ENCODE data around the gene ARX. TPM values are rescaled to one million over a fixed set of nuclear protein-coding genes. Genes with fewer than 3 reads are reported as not detected.

ARX gene
- total RNA-seq, 1 donor from 2014 or later: not detected

GRCh38 chrX:24996096-24996709 lies 19.6 kb downstream of the ARX start:
- no peak for ATAC-seq

DNA sequence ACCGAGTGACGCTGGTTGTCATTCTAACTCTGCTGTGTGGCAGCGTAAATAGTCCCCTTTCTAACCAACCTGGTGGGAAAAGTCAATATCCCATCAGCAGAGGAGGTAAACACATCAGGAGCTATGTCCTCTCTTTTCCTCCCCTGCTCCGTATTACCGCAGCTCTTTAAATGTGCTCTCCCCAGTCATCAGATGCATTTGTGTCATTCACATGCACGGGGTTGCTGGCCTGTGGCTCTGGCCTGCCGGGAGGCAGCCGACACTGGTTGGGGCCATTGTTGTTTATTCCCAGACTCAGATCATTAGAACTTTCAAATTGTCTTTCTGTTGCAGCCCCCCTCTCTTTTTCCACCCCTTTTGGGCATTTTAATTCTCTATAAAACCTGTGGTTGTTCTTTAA lies 21.9 kb downstream of the ARX start:
- ATAC-seq: no peak

GRCh38 chrX:24990535-24990934 lies 25.2 kb downstream of the ARX start:
- no peak for ATAC-seq

DNA sequence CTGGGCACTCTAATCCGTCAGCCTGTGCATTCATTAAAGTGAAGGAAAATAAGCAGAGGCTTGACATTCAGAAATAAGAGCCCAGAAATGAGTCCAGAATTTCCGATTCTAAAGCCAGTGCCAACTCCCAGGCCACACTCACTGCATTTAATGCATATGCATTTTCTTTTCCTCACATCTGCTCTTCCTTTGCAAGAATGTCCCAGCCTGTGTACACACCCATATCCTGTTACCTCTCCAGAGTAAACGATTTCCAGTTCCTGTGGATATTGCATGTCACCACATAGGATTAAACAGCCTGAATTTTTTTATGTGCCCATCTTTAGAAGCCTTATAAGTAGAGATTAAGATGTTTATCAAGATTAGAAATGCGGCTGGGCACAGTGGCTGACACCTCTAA lies 27.5 kb downstream of the ARX start:
- no peak for ATAC-seq

GRCh38 chrX:24987731-24988130 lies 28.0 kb downstream of the ARX start:
- no peak for ATAC-seq

DNA sequence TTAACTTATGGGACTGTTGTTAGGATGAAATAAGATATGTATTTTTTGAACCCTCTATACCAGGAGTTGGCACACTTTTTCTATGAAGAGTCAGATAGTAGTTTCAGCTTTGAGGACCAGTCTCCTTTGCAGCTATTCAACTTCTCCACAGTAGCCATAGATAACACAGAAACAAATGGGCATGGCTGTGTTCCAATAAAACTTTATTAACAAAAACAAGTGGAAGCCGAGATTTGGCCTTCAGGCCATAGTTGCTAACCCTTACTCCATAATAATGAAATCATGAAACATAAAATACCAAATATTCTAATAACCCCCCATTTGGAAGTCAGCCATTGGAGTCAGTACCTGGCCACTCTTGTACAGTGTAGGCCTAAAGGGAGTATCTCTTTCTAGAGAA lies 30.6 kb downstream of the ARX start:
- no peak for ATAC-seq

DNA sequence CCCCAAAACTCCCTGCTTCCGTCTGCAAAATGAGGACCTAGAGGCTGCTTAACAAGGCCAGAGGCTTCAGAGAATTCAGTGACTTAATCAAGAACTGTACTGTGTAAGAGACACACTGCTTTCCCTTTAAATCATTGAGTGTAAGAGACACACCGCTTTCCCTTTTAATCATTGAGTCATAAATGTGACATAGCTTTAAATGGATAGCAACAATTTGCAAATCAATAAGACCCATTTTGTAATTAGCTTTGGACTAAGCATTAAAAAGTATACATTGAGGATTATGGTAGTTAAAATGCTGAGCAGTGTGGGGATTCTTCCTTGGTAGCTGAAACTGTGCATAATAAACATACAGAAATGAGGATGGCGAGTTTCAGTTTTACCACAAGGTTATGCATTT lies 31.8 kb downstream of the ARX start:
- ATAC-seq: no peak

- no peak for ATAC-seq
These were observed 33.3 kb downstream of the ARX start for GRCh38 chrX:24982306-24982965.

DNA sequence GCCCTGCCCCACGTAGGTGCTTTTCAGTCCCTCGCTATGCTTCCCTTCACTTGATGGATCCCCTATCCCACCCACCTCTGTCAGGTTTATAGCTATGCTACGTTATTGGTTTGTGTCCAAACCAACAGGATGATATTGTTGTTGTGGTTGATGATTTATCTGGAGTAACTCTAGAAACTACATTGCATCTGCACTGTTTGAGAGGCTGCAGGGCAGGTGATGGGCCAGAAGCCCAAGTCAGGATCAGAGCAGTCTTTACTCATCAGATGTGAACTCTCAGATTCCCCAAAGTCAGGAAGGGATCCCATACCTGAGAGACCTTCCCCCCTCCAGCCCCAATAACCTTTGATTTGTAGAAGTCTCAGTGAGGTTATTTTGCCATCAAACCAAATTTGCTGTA lies 34.7 kb downstream of the ARX start:
- no peak for ATAC-seq

DNA sequence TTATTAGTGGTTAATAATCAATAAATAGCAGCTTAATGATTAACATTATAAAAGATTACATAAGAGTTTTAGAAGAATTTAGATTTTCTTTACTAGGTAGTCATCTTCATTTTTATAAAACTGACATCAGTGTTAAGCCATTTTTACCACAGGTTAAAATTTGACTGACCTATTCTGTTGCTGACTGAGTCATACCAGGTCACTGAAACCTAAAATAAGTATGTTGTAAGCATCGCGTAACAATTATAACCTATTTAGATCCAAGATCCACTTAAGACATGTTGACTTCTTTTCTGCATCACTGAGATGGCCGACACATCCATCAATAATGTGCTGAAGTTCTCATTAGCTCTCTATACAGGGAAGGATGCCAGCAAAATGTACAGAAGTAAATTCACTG lies 36.7 kb downstream of the ARX start:
- no peak for ATAC-seq

GRCh38 chrX:24969812-24970211 lies 46.0 kb downstream of the ARX start:
- no peak for ATAC-seq

DNA sequence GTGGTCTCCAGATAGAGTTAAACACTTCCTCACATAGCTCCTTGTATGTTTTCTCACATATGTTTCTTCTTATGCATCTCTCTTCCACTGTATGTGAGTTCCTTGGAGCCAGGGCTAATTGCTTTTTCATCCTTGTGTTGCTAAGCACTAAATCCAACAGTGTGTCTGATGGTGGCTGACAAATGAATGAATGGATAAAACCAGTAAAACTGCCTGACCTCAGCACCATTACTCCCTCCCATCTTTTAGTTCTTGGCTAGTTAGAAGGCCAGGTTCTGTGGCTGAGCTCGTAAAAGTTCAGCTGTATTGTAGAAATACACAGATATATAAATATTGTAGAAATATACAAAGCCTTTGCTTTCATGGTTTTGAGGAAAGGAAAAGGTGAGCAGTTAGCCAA lies 50.4 kb downstream of the ARX start:
- no peak for ATAC-seq

GRCh38 chrX:24963823-24964222 lies 51.9 kb downstream of the ARX start:
- no peak for ATAC-seq

GRCh38 chrX:24961809-24962208 lies 54.0 kb downstream of the ARX start:
- no peak for ATAC-seq

GRCh38 chrX:24956828-24957227 lies 58.9 kb downstream of the ARX start:
- ATAC-seq: no peak

DNA sequence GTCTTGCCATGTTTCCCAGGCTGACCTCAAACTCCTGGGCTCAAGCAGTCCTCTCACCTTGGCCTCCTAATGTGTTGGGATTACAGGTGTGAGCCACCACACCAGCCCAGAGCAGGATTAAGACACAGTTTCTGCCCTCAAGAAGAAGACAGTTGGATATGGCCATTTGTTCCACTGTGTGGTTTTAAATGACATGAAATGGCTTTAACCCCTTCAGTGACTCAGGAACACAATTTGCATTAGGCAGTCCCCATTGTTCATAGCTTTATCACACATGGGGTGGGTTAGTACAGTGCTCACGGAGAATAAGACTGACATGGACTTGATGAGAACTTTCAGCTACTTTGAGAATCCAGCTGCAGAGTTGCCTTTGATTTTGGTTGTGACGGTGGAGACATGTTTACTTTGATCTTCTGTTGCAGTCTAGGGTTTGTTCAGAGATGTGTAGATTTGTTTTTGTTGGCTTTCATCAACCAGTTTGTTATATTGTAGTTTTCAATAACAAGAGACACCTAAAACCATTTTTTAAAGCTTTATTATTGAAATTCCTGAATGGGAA lies 60.3 kb downstream of the ARX start:
- ATAC-seq: no peak

DNA sequence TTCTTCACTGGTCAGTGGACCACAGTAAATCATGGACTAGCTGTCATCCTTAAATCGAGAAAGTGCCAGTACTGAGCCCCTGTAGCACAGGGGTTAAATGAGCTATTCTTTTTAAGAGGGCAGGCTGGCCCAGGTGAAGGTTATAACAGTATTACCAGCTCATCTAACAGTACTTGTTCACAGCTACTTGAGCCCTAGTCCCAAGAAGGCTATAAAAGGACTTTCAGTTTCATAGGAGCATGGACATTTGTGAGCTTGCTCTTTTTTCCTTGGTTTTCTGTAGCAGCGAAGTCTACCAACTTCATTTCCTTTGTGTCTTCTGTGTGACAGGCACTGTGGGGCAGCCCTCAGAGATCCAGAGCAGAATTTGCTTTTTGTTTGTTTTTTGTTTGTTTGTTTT lies 61.0 kb downstream of the ARX start:
- no peak for ATAC-seq

Data from esophagus mucosa (tissue), 1 donor.